ENCODE results near the gene ISG20.

GRCh38 chr15:88656760-88657221 is 18.0 kb downstream of the ISG20 start:
- no peak for TF ChIP-seq CTCF (conservative IDR thresholded peaks at IDR 0.05 in 1 of 2, IDR thresholded peaks at IDR 0.05 in 1 of 2; ENCODE audit: extremely low read depth in 1 of 2, insufficient read depth in 1 of 2, low read depth in 1 of 2, low read length in 2 of 2)
- TF ChIP-seq EZH2 (IDR thresholded peaks at IDR 0.05; ENCODE audit: borderline replicate concordance, low read length) = no peak

All from mammary epithelial cell (primary cell).